NK-92 (cell line): ENCODE measurements around the gene BPHL.
"Not testable (repeated sequence)": the region's sequence is repeated elsewhere in the genome, so short reads cannot be mapped to it uniquely, and the experiment has no call there.

Experiments used
- DNase-seq: peaks from one replicate; lab custom pipeline; 2025; ENCODE audit not compliant: unreplicated experiment; lab: John Stamatoyannopoulos, UW

Gene BPHL

DNA sequence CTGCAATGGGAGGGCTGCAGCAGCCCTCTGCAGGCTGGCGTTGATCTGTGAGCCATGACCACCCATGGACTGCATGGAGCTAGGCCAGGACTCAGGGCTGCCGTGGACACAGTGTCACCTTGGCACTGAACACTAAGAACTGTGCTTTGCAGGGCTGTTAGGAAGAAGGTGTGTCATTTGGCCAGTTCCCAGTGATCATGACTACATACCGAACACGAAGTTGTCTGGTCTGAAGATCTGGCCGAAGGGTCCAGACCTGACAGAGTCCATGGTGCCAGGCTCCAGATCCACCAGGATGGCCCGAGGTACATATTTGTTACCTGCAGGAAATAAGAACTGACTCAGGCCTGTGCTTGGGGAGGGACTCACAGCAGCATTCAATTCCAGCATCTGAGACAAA, 36.9 kb downstream of the BPHL start:
- not testable (repeated sequence) for DNase-seq

GRCh38 chr6:3156184-3157130, 37.9 kb downstream of the BPHL start:
- DNase-seq: not testable (repeated sequence)

DNA sequence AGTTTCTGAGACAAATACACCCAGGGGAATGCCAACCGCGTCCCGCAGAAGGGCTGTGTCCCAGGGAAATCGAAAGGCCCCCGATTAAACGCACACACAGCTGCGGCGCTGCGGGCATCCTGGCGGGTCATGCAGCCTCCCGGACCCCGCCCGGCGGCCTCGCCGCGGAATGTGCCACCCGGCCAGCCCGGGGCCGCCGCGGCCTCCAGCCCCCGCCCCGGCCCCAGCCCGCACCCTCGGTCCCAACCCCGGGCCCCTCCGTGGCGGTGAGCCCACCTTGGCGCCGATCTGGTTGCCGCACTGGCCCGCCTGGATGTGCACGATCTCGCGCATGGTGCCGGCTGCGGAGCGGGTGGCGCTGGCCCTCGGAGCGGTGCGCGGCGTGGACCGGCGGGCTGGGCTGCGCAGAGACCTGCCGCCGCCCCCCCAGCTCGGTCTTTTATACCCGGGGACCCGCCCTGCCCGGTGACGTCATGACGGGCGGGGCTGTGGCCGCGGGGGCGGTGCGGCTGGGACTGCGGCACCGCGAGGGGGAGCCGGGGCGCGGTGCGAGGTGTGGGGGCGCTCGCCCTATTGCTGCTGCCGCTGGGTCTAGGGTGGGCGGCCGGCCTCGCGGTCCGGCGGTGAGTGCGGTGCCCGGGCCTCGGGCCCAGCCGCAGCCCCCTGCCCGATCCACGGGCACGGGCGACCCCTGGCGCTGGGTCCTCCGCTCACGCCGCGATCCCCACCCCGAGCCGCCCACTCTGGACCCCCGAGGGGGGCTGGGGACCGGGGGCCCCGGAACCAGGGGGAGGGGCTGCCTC, 38.8 kb downstream of the BPHL start, which contains the start of gene TUBB2A:
Gene TUBB2A (minus strand): TSS at position 414 of the 803 bp plus-strand sequence. CDS start 81 bp downstream, at position 333.
- no peak for DNase-seq

DNA sequence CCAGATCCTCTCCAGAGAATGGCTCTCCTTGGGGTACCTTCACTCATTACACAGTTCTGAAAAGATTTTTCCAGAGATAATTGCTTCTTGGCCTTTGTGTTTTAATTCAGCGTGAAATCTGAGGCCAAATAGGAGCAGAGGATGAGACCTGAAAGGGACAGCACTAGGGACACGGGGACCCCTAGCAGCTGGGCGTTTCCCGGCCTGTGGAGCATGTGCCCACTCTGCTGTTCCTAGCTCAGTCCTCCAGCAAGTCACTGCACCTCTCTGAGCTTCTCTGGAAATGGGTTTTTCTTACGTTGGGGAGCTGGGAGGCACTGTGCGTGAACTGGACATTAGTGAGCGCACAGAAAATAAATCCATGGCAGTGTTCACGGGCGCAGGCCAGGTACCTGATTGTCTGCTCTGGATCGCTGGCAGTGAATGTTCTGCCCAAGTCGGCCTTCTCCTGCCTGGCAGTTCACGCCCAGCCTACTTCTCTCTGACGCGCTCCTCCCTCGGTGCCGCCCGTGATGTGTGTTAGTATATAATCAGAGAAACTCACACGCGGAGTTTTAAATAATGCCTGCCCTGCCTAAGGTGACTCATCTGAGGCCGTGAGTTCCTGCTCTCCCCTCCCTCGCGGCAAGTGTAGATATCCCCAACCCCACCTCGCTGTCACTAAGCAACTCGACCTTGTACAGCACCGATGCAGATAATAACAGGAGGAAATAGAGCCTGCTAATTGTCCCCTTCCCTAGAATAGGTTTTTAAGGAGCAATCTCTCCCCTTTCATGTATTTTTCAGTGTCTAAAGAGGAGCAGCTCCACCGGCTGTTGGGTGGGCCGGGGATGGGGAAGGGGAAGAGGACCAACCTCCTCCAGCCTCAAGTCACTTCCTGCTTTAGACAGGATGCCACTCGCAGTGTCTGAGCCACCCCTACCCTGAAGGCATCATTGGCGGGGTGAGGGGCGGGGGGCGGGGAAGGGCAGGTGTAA, 41.6 kb downstream of the BPHL start:
- no peak for DNase-seq

- DNase-seq: no peak
Measured at GRCh38 chr6:3162067-3162497, 43.6 kb downstream of the BPHL start.

DNA sequence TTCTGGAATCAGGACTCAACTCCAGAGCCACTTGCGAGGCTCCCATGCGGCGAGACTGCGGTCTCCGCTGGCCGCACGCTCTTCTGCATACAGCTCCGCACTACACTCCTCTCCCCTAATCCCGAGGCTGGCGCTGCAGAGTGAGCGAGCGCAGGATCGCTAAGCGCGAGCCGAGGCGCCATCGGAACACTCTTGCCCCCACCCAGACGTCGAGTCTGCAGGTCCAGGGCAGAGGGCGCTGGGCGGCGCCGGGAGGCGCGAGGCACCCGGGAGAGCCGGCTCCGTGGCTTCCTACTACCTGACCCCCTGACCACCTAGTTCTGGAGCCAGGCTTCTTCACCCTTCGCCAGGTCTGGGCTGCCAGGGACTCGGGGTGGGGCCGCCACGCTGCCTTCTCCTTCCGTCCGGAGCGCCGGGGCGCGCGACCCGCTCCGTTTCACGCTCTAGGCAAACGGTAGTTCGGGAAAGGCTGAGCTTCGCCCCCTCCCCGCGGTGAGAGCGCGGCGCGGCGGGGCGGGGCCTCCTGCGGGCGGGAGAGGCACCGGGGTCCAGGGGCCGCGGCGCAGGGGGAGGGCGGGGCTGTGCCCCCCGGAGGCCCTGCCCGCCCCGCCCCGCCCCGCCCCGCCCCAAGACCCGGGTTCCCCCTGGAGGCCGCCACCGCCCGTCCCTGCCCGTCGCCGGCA, 44.2 kb downstream of the BPHL start:
- DNase-seq: no peak

DNA sequence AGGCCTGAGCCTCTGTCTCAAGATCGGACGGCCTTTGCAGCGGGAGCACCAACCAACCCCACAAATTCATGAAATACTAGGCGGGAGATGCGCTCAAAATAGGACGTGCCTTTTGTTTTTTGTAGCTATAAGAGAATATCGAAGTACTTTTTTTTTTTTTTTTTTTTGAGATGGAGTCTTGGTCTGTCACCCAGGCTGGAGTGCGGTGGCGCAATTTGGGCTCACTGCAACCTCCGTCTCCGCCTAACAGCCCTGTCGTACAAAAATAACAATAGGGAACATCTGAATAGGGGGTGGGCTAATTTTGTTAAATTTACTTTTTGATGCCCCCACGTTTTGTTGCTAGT, 44.7 kb downstream of the BPHL start:
- no peak for DNase-seq

DNA sequence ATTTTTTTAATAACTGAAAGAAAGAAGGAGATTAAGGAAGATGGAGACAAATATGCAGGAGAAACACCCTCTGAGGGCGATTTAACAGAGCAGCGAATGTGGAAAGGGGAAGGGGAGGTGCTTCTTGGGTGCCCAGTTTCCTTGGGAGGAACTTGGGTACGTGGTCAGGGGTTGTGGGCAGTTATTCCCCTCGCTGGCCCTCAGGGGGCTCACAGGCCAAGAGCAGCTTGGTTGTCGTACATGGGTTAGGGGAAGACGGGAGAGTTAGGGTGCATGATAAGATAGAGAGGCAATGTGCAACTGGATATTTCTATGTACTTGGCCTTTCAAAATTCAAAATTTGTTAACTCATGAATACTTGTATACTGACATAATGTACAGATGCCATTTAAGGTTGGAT, 45.9 kb downstream of the BPHL start:
- DNase-seq: no peak

- DNase-seq: no peak
Measured at GRCh38 chr6:3165631-3166534, 47.4 kb downstream of the BPHL start.

- DNase-seq: not testable (repeated sequence)
Measured at GRCh38 chr6:3166535-3167225, 48.2 kb downstream of the BPHL start.

GRCh38 chr6:3168046-3168445, 49.5 kb downstream of the BPHL start:
- not testable (repeated sequence) for DNase-seq

DNA sequence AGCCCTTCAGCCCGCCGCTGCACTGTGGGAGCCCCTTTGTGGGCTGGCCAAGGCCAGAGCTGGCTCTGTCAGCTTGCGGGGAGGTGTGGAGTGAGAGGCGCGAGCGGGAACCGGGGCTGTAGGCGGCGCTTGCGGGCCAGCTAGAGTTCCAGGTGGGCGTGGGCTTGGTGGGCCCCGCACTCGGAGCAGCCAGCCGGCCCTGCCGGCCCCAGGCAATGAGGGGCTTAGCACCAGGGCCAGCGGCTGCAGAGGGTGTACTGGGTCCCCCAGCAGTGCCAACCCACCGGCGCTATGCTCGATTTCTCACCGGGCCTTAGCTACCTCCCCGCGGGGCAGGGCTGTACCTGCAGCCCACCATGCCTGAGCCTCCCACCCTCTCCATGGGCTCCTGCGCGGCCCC, 52.2 kb downstream of the BPHL start:
- DNase-seq: not testable (repeated sequence)

- DNase-seq: not testable (repeated sequence)
Measured at GRCh38 chr6:3171313-3172175, 53.0 kb downstream of the BPHL start.

- DNase-seq: not testable (repeated sequence)
Measured at GRCh38 chr6:3172789-3173188, 54.3 kb downstream of the BPHL start.

DNA sequence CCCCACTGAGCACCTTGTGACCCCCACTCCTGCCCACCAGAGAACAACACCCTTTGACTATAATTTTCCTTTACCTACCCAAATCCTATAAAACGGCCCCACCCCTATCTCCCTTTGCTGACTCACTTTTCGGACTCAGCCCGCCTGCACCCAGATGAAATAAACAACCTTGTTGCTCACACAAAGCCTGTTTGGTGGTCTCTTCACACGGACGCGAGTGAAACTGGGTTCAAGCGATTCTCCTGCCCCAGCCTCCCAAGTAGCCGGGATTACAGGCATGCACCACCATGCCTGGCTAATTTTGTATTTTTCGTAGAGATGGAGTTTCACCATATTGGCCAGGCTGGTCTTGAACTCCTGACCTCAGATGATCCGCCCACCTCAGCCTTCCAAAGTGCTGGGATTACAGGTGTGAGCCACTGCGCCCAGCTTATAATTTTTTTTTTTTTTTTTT, 55.2 kb downstream of the BPHL start:
- not testable (repeated sequence) for DNase-seq

- DNase-seq: no peak
Measured at GRCh38 chr6:3175715-3176402, 57.3 kb downstream of the BPHL start.
